Keratinocyte (primary cell): ENCODE data around the gene CACNB2. TPM values are rescaled to one million over a fixed set of nuclear protein-coding genes. Genes with fewer than 3 reads are reported as not detected.

Experiments used
- DNase-seq: peaks from one replicate; pipeline ENCODE4 v3.0.0-alpha.2; 2011; ENCODE audit warnings: low read depth, missing footprints, low spot score
- FAIRE-seq: peaks from 2 replicates; lab custom pipeline; 2011; peaks lifted over from hg19 to GRCh38; lab: Jason Lieb, UNC
- H2AFZ ChIP-seq: 2 replicates; pipeline ENCODE4 v1.6.0; 2012; ENCODE audit warnings: low read length, control low read depth, inconsistent platforms; ENCODE audit not compliant: control insufficient read depth
- H3K27ac ChIP-seq: 2 replicates; pipeline ENCODE4 v1.5.1; 2011; ENCODE audit warnings: low read length; ENCODE audit not compliant: control insufficient read depth, insufficient read depth
- H3K27me3 ChIP-seq: 3 replicates; pipeline ENCODE4 v1.6.0; 2011; ENCODE audit warnings: low read length; ENCODE audit not compliant: control insufficient read depth, insufficient read depth; ENCODE audit errors: extremely low read depth
- H3K36me3 ChIP-seq, 2 experiments: 2 replicates in 1 of 2; 3 replicates in 1 of 2; pipeline ENCODE4 v1.5.1; 2011; ENCODE audit warnings: low read length in 2 of 2, mild to moderate bottlenecking in 1 of 2; ENCODE audit not compliant: control insufficient read depth in 2 of 2, insufficient read depth in 2 of 2; ENCODE audit errors: extremely low read depth in 1 of 2
- H3K4me1 ChIP-seq: 3 replicates; pipeline ENCODE4 v1.5.1; 2011; ENCODE audit warnings: low read length; ENCODE audit not compliant: control insufficient read depth, insufficient read depth; ENCODE audit errors: extremely low read depth
- H3K4me2 ChIP-seq: 3 replicates; pipeline ENCODE4 v1.6.0; 2011; ENCODE audit warnings: low read depth, low read length; ENCODE audit not compliant: control insufficient read depth, insufficient read depth; ENCODE audit errors: extremely low read depth
- H3K4me3 ChIP-seq, 3 experiments: fragments of 200-600 bp in 1 of 3; sonication (generic) in 1 of 3; 2 replicates in 2 of 3; 3 replicates in 1 of 3; pipeline ENCODE4 v1.5.1; 2011 to 2016; ENCODE audit warnings: low read length in 3 of 3, mild to moderate bottlenecking in 3 of 3, control low read depth in 2 of 3, inconsistent platforms in 1 of 3, low read depth in 1 of 3, mixed read lengths in 1 of 3, mixed run types in 1 of 3, moderate library complexity in 1 of 3; ENCODE audit not compliant: control insufficient read depth in 2 of 3, insufficient read depth in 2 of 3; ENCODE audit errors: extremely low read depth in 1 of 3
- H3K79me2 ChIP-seq: 2 replicates; pipeline ENCODE4 v1.6.0; 2012; ENCODE audit warnings: low read length; ENCODE audit not compliant: control insufficient read depth, insufficient read depth
- H3K9ac ChIP-seq: 3 replicates; pipeline ENCODE4 v1.6.0; 2011; ENCODE audit warnings: low read length; ENCODE audit not compliant: control insufficient read depth, insufficient read depth; ENCODE audit errors: extremely low read depth
- H3K9me1 ChIP-seq: 3 replicates; pipeline ENCODE4 v1.6.0; 2011; ENCODE audit warnings: low read length; ENCODE audit not compliant: control insufficient read depth, insufficient read depth; ENCODE audit errors: extremely low read depth
- H3K9me3 ChIP-seq: 2 replicates; pipeline ENCODE4 v1.5.1; 2012; ENCODE audit warnings: low read depth, low read length; ENCODE audit not compliant: control insufficient read depth
- H4K20me1 ChIP-seq: 3 replicates; pipeline ENCODE4 v1.6.0; 2011; ENCODE audit warnings: low read length; ENCODE audit not compliant: control insufficient read depth, insufficient read depth; ENCODE audit errors: extremely low read depth
- CTCF ChIP-seq, 3 experiments: IDR thresholded peaks in 1 of 3; conservative IDR thresholded peaks in 1 of 3; optimal IDR thresholded peaks in 1 of 3; 2 replicates in 2 of 3; 3 replicates in 1 of 3; pipeline versions ENCODE3 to v1.5.1; 2011; ENCODE audit warnings: low read length in 3 of 3, mild to moderate bottlenecking in 3 of 3, moderate library complexity in 2 of 3, control low read depth in 1 of 3, inconsistent platforms in 1 of 3; ENCODE audit not compliant: insufficient read depth in 2 of 3; ENCODE audit errors: extremely low read depth in 1 of 3
- EZH2 ChIP-seq: IDR thresholded peaks from one replicate; pipeline ENCODE4 v1.6.1; 2012; ENCODE audit warnings: inconsistent platforms, mild to moderate bottlenecking, low read length, moderate library complexity
- dilution Hi-C: fragments of 300-500 bp; cut with MboI; formaldehyde crosslinking; loops from one replicate; pipeline ENCODE4 v1.7.0; 2020; ENCODE audit warnings: low sequenced_read_pairs; ENCODE audit not compliant: extremely low pct_ligation_motif_present
- polyA plus RNA-seq, 5 experiments: library from polyadenylated mRNA; depleted of rRNA in 3 of 5; stranded (reverse) in 3 of 5; stranded (forward) in 1 of 5; unstranded in 1 of 5; fragments of >200 nt; gene quantifications; 1 replicate in 1 of 5; 2 replicates in 3 of 5; 3 replicates in 1 of 5; pipeline versions ENCODE4 v1.2.1 to v1.2.3, GENCODE V29; 2011 to 2012; ENCODE audit warnings: missing spikeins in 2 of 5, low read depth in 1 of 5, low replicate concordance in 1 of 5

The CACNB2 gene
- polyA plus RNA-seq, 1 donor (not counting 4 experiments of a cell fraction or from before 2014, with no cell fraction given) = 0.03 TPM

GRCh38 chr10:18505456-18506118, 365.4 kb downstream of the CACNB2 start:
- dilution Hi-C loops = no loop called here
- no peak for DNase-seq
- Histone ChIP-seq H3K36me3 (no peaks in the 10 kb centered on the region), H3K9me1 (no peaks in the 10 kb centered on the region), H4K20me1 (no peaks in the 10 kb centered on the region), H2AFZ (no peak overlapping the region), H3K4me3 (no peak overlapping the region), H3K27me3 (no peaks in the 10 kb centered on the region), H3K27ac (no peak overlapping the region), H3K4me2 (no peak overlapping the region), H3K9ac (no peak overlapping the region), H3K79me2 (no peaks in the 10 kb centered on the region), H3K9me3 (no peaks in the 10 kb centered on the region), H3K4me1 (no peaks in the 10 kb centered on the region)
- no peak for FAIRE-seq
- TF ChIP-seq CTCF (optimal IDR thresholded peaks at IDR 0.05 in 1 of 3, IDR thresholded peaks at IDR 0.05 in 1 of 3, conservative IDR thresholded peaks at IDR 0.05 in 1 of 3; ENCODE audit: extremely low read depth in 1 of 3, insufficient read depth in 2 of 3, low read length in 3 of 3) (no peak), EZH2 (no peak)

- TF ChIP-seq EZH2 = no peak
- no peak for TF ChIP-seq CTCF (optimal IDR thresholded peaks at IDR 0.05 in 1 of 3, IDR thresholded peaks at IDR 0.05 in 1 of 3, conservative IDR thresholded peaks at IDR 0.05 in 1 of 3; ENCODE audit: extremely low read depth in 1 of 3, insufficient read depth in 2 of 3, low read length in 3 of 3)
- H3K9ac ChIP-seq = no peak overlapping the region
- H3K36me3 ChIP-seq = no peaks in the 10 kb centered on the region
- H3K9me1 ChIP-seq = no peaks in the 10 kb centered on the region
- FAIRE-seq (no peak), DNase-seq (no peak)
- H4K20me1 ChIP-seq = no peaks in the 10 kb centered on the region
- dilution Hi-C loops = no loop called here
- H2AFZ ChIP-seq = no peak overlapping the region
- H3K4me1 ChIP-seq = no peaks in the 10 kb centered on the region
- no peak overlapping the region for H3K27ac ChIP-seq
- no peaks in the 10 kb centered on the region for H3K79me2 ChIP-seq
- no peaks in the 10 kb centered on the region for H3K9me3 ChIP-seq
- H3K4me3 ChIP-seq = no peak overlapping the region
- no peaks in the 10 kb centered on the region for H3K27me3 ChIP-seq
- no peak overlapping the region for H3K4me2 ChIP-seq
Observed at GRCh38 chr10:18508587-18508986, 368.4 kb downstream of the CACNB2 start.
